Liver (tissue), 9 donors: ENCODE measurements around the gene ZC3H13. TPM values are rescaled to one million over a fixed set of nuclear protein-coding genes. Genes with fewer than 3 reads are reported as not detected.
A peak's percentile ranks its signal among the peaks of the same experiment; 100 is the strongest.
"Not testable (repeated sequence)": the region's sequence is repeated elsewhere in the genome, so short reads cannot be mapped to it uniquely, and the experiment has no call there.

ENCODE experiments used
- DNase-seq: peaks from one replicate; pipeline ENCODE4 v3.0.0-alpha.2; 2017; ENCODE audit warnings: low spot score
- H3K27ac ChIP-seq, 2 donors: one replicate each; pipeline ENCODE4 v1.7.0; 2013; ENCODE audit warnings: inconsistent platforms in 2 of 2, low read length in 2 of 2, control low read depth in 1 of 2, low read depth in 1 of 2, mild to moderate bottlenecking in 1 of 2
- H3K27me3 ChIP-seq, 4 donors: one replicate each; pipeline versions ENCODE4 v1.6.1 to v1.7.0; 2013; ENCODE audit warnings: low read length in 3 of 4, inconsistent platforms in 1 of 4, mild to moderate bottlenecking in 1 of 4, moderate library complexity in 1 of 4; ENCODE audit not compliant: control insufficient read depth in 4 of 4, insufficient read depth in 4 of 4
- H3K36me3 ChIP-seq, 4 donors: one replicate each; pipeline versions ENCODE4 v1.6.1 to v1.7.0; 2013; ENCODE audit warnings: low read length in 3 of 4, mild to moderate bottlenecking in 3 of 4, low read depth in 1 of 4, moderate library complexity in 1 of 4; ENCODE audit not compliant: control insufficient read depth in 4 of 4, insufficient read depth in 3 of 4
- H3K4me1 ChIP-seq, 4 donors: one replicate each; pipeline versions ENCODE4 v1.6.1 to v1.7.0; 2013; ENCODE audit warnings: low read length in 3 of 4, mild to moderate bottlenecking in 3 of 4, moderate library complexity in 1 of 4; ENCODE audit not compliant: control insufficient read depth in 4 of 4, insufficient read depth in 4 of 4
- H3K4me3 ChIP-seq, 3 donors: one replicate each; pipeline versions ENCODE4 v1.6.1 to v1.7.0; 2013; ENCODE audit warnings: low read length in 3 of 3, control low read depth in 1 of 3, low read depth in 1 of 3, mild to moderate bottlenecking in 1 of 3
- H3K9ac ChIP-seq, 2 donors: one replicate each; pipeline ENCODE4 v1.7.0; 2013; ENCODE audit warnings: low read length in 2 of 2, mild to moderate bottlenecking in 2 of 2, moderate library complexity in 2 of 2, control low read depth in 1 of 2, low read depth in 1 of 2
- H3K9me3 ChIP-seq, 4 donors: one replicate each; pipeline versions ENCODE4 v1.6.1 to v1.7.0; 2013; ENCODE audit warnings: low read length in 3 of 4; ENCODE audit not compliant: control insufficient read depth in 4 of 4
- EGR1 ChIP-seq, 2 donors: IDR thresholded peaks; 2 replicates each; pipeline ENCODE4 v1.6.1; 2016 to 2018; ENCODE audit warnings: antibody characterized with exemption in 2 of 2, low read depth in 2 of 2
- FOXA1 ChIP-seq: IDR thresholded peaks from 2 replicates; pipeline ENCODE4 v1.6.1; 2016; ENCODE audit warnings: antibody characterized with exemption
- FOXA2 ChIP-seq: IDR thresholded peaks from 2 replicates; pipeline ENCODE4 v1.6.1; 2016; ENCODE audit warnings: antibody characterized with exemption
- GABPA ChIP-seq, 2 donors: IDR thresholded peaks in 1 of 2; conservative IDR thresholded peaks in 1 of 2; 2 replicates each; pipeline ENCODE4 v1.6.1; 2016; ENCODE audit warnings: antibody characterized with exemption in 2 of 2, mild to moderate bottlenecking in 1 of 2, moderate library complexity in 1 of 2
- HNF4A ChIP-seq, 2 donors: conservative IDR thresholded peaks; 2 replicates each; pipeline ENCODE4 v1.6.1; 2016; ENCODE audit warnings: antibody characterized with exemption in 2 of 2, mild to moderate bottlenecking in 2 of 2
- JUND ChIP-seq, 2 donors: IDR thresholded peaks; 2 replicates each; pipeline ENCODE4 v1.6.1; 2016; ENCODE audit warnings: antibody characterized with exemption in 2 of 2
- NR2F2 ChIP-seq: IDR thresholded peaks from 2 replicates; pipeline ENCODE4 v1.6.1; 2016; ENCODE audit warnings: antibody characterized with exemption
- RAD21 ChIP-seq, 2 donors: IDR thresholded peaks; 2 replicates each; pipeline ENCODE4 v1.6.1; 2016; ENCODE audit warnings: antibody characterized with exemption in 2 of 2, mild to moderate bottlenecking in 2 of 2
- RXRA ChIP-seq, 2 donors: IDR thresholded peaks; 2 replicates each; pipeline ENCODE4 v1.6.1; 2017 to 2018; ENCODE audit warnings: antibody characterized with exemption in 2 of 2, mild to moderate bottlenecking in 1 of 2
- SP1 ChIP-seq: IDR thresholded peaks from 2 replicates; pipeline ENCODE4 v1.6.1; 2018; ENCODE audit warnings: antibody characterized with exemption, mild to moderate bottlenecking
- TAF1 ChIP-seq: conservative IDR thresholded peaks from 2 replicates; pipeline ENCODE4 v1.6.1; 2016; ENCODE audit warnings: antibody characterized with exemption, mild to moderate bottlenecking
- YY1 ChIP-seq: IDR thresholded peaks from 2 replicates; pipeline ENCODE4 v1.6.1; 2016; ENCODE audit warnings: antibody characterized with exemption, mild to moderate bottlenecking
- WGBS: extraction: QIAGEN DNeasy Blood & Tissue Kit; methylation state at CpG from one replicate; pipeline ENCODE4 v1.1.7; 2013; 5-methylcytosine and 5-hydroxymethylcytosine counted together
- polyA plus RNA-seq, 2 donors: library from polyadenylated mRNA; stranded (reverse) in 1 of 2; unstranded in 1 of 2; fragments of 200-250 nt in 1 of 2; fragments of >200 nt in 1 of 2; fragmentation: Nextera tagmentation in 1 of 2; extraction: Ambion mirVana in 1 of 2; gene quantifications; one replicate each; pipeline versions ENCODE4 v1.2.1 to v1.2.3, GENCODE V29; 2013 to 2015
- total RNA-seq, 2 donors: library from RNA; depleted of rRNA; stranded (reverse); fragments of >200 nt; gene quantifications; one replicate each; pipeline ENCODE4 v1.2.3, GENCODE V29; 2014
- TF ChIP-seq, protein P1 (sequence below): IDR thresholded peaks from 2 replicates; pipeline ENCODE4 v1.6.1; 2016; ENCODE audit warnings: antibody characterized with exemption
- TF ChIP-seq, protein P2 (sequence below): IDR thresholded peaks from 2 replicates; pipeline ENCODE4 v1.6.1; 2016; ENCODE audit warnings: antibody characterized with exemption, mild to moderate bottlenecking
- TF ChIP-seq, protein P3 (sequence below): IDR thresholded peaks from 2 replicates; pipeline ENCODE4 v1.6.1; 2016; ENCODE audit warnings: antibody characterized with exemption
- TF ChIP-seq, protein P4 (sequence below): fragments of 150-350 bp; IDR thresholded peaks from 2 replicates; pipeline ENCODE4 v1.5.1; 2017; ENCODE audit warnings: improper control_type of control experiment, low read depth, low read length; ENCODE audit not compliant: missing input control
- donor health status: healthy.
- donor health status: healthy.
- donor health status: healthy.
- donor health status: healthy.
- donor health status: healthy.

The ZC3H13 gene
- total and polyA plus RNA-seq, 4 donors = 10.0 to 62.1 (median 28.9) TPM

DNA sequence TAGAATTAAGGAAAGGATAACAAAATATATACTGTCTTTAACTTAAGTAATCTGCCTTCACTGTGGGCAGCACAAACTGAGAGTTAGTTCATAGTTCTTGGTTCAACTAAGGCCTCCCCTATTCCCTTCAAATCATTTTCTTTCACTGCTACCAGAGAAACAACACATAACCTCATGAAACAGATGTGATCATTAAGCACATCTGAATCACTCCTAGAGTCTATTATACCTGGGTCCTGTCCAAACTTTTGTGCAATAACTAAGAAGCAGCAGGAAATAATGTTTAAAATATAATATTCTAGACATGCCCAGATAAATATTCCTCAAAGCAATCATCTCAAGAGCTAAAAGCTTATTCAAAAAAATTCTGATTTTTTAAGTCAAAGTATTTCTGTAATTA is 62.9 kb downstream of the ZC3H13 start:
- Histone ChIP-seq H3K9ac (no peak overlapping the region), H3K27me3 (no peaks in the 10 kb centered on the region), H3K27ac (peak overlapping the region in 1 of 2 donors; percentile 20), H3K4me1 (peaks cover 0 to 6% (median 2%) of the 10 kb centered on the region in 4 donors), H3K36me3 (peaks cover 4 to 43% (median 38%) of the 10 kb centered on the region in 4 donors), H3K4me3 (no peak overlapping the region), H3K9me3 (no peaks in the 10 kb centered on the region)
- no peak for DNase-seq
- TF ChIP-seq, protein P1, sequence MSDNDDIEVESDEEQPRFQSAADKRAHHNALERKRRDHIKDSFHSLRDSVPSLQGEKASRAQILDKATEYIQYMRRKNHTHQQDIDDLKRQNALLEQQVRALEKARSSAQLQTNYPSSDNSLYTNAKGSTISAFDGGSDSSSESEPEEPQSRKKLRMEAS = no peak
- TF ChIP-seq FOXA2 (no peak), RXRA (IDR thresholded peaks at IDR 0.05) (no peak), NR2F2 (no peak), GABPA (IDR thresholded peaks at IDR 0.05 in 1 of 2, conservative IDR thresholded peaks at IDR 0.05 in 1 of 2) (no peak), EGR1 (IDR thresholded peaks at IDR 0.05; ENCODE audit: low read depth in 2 of 2) (no peak)
- TF ChIP-seq, protein P2, sequence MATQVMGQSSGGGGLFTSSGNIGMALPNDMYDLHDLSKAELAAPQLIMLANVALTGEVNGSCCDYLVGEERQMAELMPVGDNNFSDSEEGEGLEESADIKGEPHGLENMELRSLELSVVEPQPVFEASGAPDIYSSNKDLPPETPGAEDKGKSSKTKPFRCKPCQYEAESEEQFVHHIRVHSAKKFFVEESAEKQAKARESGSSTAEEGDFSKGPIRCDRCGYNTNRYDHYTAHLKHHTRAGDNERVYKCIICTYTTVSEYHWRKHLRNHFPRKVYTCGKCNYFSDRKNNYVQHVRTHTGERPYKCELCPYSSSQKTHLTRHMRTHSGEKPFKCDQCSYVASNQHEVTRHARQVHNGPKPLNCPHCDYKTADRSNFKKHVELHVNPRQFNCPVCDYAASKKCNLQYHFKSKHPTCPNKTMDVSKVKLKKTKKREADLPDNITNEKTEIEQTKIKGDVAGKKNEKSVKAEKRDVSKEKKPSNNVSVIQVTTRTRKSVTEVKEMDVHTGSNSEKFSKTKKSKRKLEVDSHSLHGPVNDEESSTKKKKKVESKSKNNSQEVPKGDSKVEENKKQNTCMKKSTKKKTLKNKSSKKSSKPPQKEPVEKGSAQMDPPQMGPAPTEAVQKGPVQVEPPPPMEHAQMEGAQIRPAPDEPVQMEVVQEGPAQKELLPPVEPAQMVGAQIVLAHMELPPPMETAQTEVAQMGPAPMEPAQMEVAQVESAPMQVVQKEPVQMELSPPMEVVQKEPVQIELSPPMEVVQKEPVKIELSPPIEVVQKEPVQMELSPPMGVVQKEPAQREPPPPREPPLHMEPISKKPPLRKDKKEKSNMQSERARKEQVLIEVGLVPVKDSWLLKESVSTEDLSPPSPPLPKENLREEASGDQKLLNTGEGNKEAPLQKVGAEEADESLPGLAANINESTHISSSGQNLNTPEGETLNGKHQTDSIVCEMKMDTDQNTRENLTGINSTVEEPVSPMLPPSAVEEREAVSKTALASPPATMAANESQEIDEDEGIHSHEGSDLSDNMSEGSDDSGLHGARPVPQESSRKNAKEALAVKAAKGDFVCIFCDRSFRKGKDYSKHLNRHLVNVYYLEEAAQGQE = no peak
- TF ChIP-seq, protein P3, sequence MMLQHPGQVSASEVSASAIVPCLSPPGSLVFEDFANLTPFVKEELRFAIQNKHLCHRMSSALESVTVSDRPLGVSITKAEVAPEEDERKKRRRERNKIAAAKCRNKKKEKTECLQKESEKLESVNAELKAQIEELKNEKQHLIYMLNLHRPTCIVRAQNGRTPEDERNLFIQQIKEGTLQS = no peak

- H3K27me3 ChIP-seq = not testable (repeated sequence)
Observed at GRCh38 chr13:45981127-45981526, 71.4 kb downstream of the ZC3H13 start.

GRCh38 chr13:45975337-45975736 is 77.2 kb downstream of the ZC3H13 start:
- DNase-seq = no peak
- Histone ChIP-seq H3K4me3 (no peak overlapping the region), H3K9me3 (no peaks in the 10 kb centered on the region), H3K27ac (no peak overlapping the region), H3K4me1 (no peaks in the 10 kb centered on the region), H3K9ac (no peak overlapping the region), H3K36me3 (peaks cover 7 to 69% (median 65%) of the 10 kb centered on the region in 4 donors), H3K27me3 (no peaks in the 10 kb centered on the region)
- 98% methylated on average over 29 of the region's 29 CpGs for WGBS
- TF ChIP-seq HNF4A (conservative IDR thresholded peaks at IDR 0.05) (no peak), RXRA (IDR thresholded peaks at IDR 0.05) (no peak), EGR1 (IDR thresholded peaks at IDR 0.05; ENCODE audit: low read depth in 2 of 2) (no peak), SP1 (no peak), JUND (IDR thresholded peaks at IDR 0.05) (no peak), RAD21 (IDR thresholded peaks at IDR 0.05) (no peak), FOXA1 (no peak), YY1 (no peak), NR2F2 (no peak), GABPA (IDR thresholded peaks at IDR 0.05 in 1 of 2, conservative IDR thresholded peaks at IDR 0.05 in 1 of 2) (no peak), TAF1 (no peak)
- TF ChIP-seq, protein P4, sequence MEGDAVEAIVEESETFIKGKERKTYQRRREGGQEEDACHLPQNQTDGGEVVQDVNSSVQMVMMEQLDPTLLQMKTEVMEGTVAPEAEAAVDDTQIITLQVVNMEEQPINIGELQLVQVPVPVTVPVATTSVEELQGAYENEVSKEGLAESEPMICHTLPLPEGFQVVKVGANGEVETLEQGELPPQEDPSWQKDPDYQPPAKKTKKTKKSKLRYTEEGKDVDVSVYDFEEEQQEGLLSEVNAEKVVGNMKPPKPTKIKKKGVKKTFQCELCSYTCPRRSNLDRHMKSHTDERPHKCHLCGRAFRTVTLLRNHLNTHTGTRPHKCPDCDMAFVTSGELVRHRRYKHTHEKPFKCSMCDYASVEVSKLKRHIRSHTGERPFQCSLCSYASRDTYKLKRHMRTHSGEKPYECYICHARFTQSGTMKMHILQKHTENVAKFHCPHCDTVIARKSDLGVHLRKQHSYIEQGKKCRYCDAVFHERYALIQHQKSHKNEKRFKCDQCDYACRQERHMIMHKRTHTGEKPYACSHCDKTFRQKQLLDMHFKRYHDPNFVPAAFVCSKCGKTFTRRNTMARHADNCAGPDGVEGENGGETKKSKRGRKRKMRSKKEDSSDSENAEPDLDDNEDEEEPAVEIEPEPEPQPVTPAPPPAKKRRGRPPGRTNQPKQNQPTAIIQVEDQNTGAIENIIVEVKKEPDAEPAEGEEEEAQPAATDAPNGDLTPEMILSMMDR = no peak
- TF ChIP-seq, protein P3 = no peak
- TF ChIP-seq, protein P2 = no peak
- TF ChIP-seq, protein P1 = no peak

More at GRCh38 chr13:45981127-45981526, 71.4 kb downstream of the ZC3H13 start:
- H3K36me3 ChIP-seq = peaks cover 10 to 55% (median 49%) of the 10 kb centered on the region in 4 donors
- not testable (repeated sequence) for H3K4me1 ChIP-seq, H3K27ac ChIP-seq, H3K9ac ChIP-seq, DNase-seq, H3K4me3 ChIP-seq, H3K9me3 ChIP-seq
- whole genome bisulfite sequencing = no CpG with 5 or more reads among the region's 2 CpGs
